Measurements from ENCODE around the gene B3GAT1. TPM values are rescaled to one million over a fixed set of nuclear protein-coding genes. Genes with fewer than 3 reads are reported as not detected.

B3GAT1 gene
- total RNA-seq, 1 donor from 2014 or later = 1.4 TPM

GRCh38 chr11:134342572-134343340, 69.3 kb downstream of the B3GAT1 start:
- Histone ChIP-seq H3K36me3 (no peaks in the 10 kb centered on the region), H3K4me3 (no peak overlapping the region), H3K27me3 (ENCODE audit: low read depth) (no peaks in the 10 kb centered on the region), H3K9me3 (no peaks in the 10 kb centered on the region), H3K4me1 (no peaks in the 10 kb centered on the region), H3K27ac (no peak overlapping the region)
- intact Hi-C loops (cut with DNase I) = no loop called here
- DNase-seq (no peak), ATAC-seq (no peak)
- no peak for TF ChIP-seq CTCF (IDR thresholded peaks at IDR 0.05)

DNA sequence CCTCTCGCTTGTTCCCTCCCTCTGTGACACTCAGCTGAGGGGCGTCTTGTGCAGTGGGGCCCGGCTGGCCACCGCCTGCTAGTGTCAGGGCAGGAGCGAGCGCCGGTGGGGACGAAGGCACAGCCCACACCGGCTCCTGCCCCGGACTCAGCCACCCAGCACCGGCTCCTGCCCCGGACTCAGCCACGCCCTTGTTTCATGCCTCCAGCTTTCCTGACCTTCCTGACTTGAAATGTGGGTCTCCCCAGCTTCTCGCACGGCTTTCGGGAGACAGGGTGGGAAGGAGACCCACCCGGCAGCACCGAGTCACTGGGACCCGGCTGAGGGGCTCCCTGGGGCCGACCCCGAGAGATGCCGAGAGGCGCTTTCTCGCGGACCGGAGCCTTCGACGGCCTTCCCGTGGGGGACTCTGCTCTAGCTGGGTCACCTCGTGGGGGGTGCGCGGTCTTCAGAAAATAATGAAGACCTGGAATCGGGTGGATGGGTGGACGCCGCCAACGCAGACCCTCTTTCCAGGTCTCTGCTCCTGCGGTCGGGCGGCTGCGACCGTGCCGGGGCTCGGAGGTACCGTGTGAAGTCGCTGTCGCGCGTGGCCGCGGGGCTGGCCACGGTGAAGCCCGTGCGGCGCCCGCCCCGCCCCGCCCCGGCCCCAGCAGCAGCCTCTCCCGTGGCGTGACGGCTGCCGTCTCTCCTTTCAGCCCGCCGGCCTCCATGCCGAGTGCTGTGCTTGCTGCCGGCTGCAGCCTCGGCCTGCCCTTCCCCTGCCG, 70.1 kb downstream of the B3GAT1 start:
- no peaks in the 10 kb centered on the region for H3K36me3 ChIP-seq
- no peaks in the 10 kb centered on the region for H3K27me3 ChIP-seq (ENCODE audit: low read depth)
- ATAC-seq (no peak), DNase-seq (no peak)
- H3K27ac ChIP-seq = no peak overlapping the region
- H3K9me3 ChIP-seq = no peaks in the 10 kb centered on the region
- no peak for TF ChIP-seq CTCF (IDR thresholded peaks at IDR 0.05)
- H3K4me1 ChIP-seq = no peaks in the 10 kb centered on the region
- intact Hi-C loops (cut with DNase I) = no loop called here
- no peak overlapping the region for H3K4me3 ChIP-seq

DNA sequence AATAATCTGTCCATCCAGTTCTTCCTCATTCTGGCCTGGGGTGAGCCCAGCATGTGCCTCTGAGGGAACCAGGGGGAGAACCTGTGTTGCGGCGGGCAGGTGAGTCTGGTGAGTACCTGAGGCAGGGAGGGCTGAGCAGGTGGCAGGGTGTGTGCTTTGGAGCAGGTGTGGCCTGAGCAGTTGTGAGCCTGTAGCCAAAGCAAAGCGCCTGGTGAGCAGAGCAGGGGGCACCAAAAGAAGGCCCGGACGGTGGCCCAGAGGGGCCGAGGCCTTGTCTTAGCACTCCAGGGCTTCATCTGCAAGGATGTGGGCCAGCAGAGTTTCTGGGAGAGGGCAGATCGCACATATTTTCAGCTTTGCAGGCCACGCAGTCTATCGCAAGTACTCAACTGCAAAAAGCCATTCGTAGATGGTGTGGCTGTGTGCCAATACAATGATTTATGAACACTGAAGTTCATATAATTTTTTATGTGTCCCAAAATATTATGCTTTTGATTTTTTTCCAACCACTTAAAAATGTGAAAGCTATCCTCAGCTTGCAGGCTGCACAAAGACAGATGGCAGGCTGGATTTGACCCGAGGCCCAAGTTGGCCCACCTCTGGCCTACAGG, 71.6 kb downstream of the B3GAT1 start:
- TF ChIP-seq CTCF (IDR thresholded peaks at IDR 0.05) = no peak
- Histone ChIP-seq H3K4me3 (no peak overlapping the region), H3K27me3 (ENCODE audit: low read depth) (no peaks in the 10 kb centered on the region), H3K9me3 (no peaks in the 10 kb centered on the region), H3K4me1 (no peaks in the 10 kb centered on the region), H3K27ac (no peak overlapping the region), H3K36me3 (no peaks in the 10 kb centered on the region)
- no peak for ATAC-seq
- intact Hi-C loops (cut with DNase I) = no loop called here
- no peak for DNase-seq

- no peaks in the 10 kb centered on the region for H3K9me3 ChIP-seq
- H3K4me3 ChIP-seq = no peak overlapping the region
- ATAC-seq = no peak
- intact Hi-C loops (cut with DNase I) = no loop called here
- no peak for DNase-seq
- TF ChIP-seq CTCF (IDR thresholded peaks at IDR 0.05) = no peak
- H3K36me3 ChIP-seq = no peaks in the 10 kb centered on the region
- H3K4me1 ChIP-seq = no peaks in the 10 kb centered on the region
- no peak overlapping the region for H3K27ac ChIP-seq
- H3K27me3 ChIP-seq (ENCODE audit: low read depth) = peaks cover under 1% of the 10 kb centered on the region
Observed at GRCh38 chr11:134339756-134340155, 72.3 kb downstream of the B3GAT1 start.

DNA sequence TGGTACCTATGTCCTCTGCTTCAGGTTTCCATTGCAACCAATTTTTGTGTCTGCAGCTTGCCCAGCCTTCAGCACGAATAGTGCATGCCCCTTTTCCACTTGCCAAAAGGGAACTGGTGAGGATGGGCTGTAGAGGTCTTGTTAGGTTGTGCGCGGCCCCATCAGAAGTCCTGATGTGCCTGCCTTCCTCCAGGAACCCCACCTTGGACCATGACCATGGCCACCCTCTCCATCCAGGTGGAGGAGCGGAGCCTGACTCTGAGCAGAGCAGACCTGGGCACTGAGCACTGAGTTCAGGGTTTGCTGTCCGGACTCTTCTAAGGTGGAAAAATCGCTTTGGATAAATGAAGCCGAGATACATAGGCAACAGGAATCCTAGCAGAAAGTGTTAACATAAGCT, 73.4 kb downstream of the B3GAT1 start:
- Histone ChIP-seq H3K4me3 (no peak overlapping the region), H3K9me3 (no peaks in the 10 kb centered on the region), H3K36me3 (no peaks in the 10 kb centered on the region), H3K27me3 (ENCODE audit: low read depth) (peaks cover 8% of the 10 kb centered on the region), H3K27ac (no peak overlapping the region), H3K4me1 (no peaks in the 10 kb centered on the region)
- ATAC-seq = no peak
- no peak for TF ChIP-seq CTCF (IDR thresholded peaks at IDR 0.05)
- no peak for DNase-seq
- intact Hi-C loops (cut with DNase I) = no loop called here
